ENCODE data around the gene C3orf49. TPM values are rescaled to one million over a fixed set of nuclear protein-coding genes. Genes with fewer than 3 reads are reported as not detected.

Gene C3orf49
- total RNA-seq, 1 donor from 2014 or later = not detected

- Histone ChIP-seq H3K36me3 (ENCODE audit: control insufficient read depth in 3 of 3, insufficient read depth in 3 of 3, low read length in 3 of 3) (no peaks in the 10 kb centered on the region), H3K9me3 (ENCODE audit: control insufficient read depth in 3 of 3, low read length in 3 of 3) (no peaks in the 10 kb centered on the region), H3K4me3 (ENCODE audit: low read length in 3 of 3) (no peak overlapping the region)
These were observed 26.1 kb downstream of the C3orf49 start for GRCh38 chr3:63845215-63845614.

GRCh38 chr3:63847718-63848450 lies 28.8 kb downstream of the C3orf49 start:
- Histone ChIP-seq H3K36me3 (ENCODE audit: control insufficient read depth in 3 of 3, insufficient read depth in 3 of 3, low read length in 3 of 3) (no peaks in the 10 kb centered on the region), H3K4me3 (ENCODE audit: low read length in 3 of 3) (no peak overlapping the region), H3K27me3 (ENCODE audit: control insufficient read depth in 3 of 3, insufficient read depth in 3 of 3, low read length in 3 of 3) (no peaks in the 10 kb centered on the region), H3K4me1 (ENCODE audit: control insufficient read depth in 3 of 3, insufficient read depth in 3 of 3, low read length in 3 of 3) (no peaks in the 10 kb centered on the region), H3K9me3 (ENCODE audit: control insufficient read depth in 3 of 3, low read length in 3 of 3) (no peaks in the 10 kb centered on the region), H3K27ac (ENCODE audit: low read depth, low read length) (no peak overlapping the region), H3K9ac (ENCODE audit: low read depth in 1 of 3, low read length in 3 of 3) (no peak overlapping the region)

More at GRCh38 chr3:63845215-63845614, 26.1 kb downstream of the C3orf49 start:
- Histone ChIP-seq H3K27ac (ENCODE audit: low read depth, low read length) (peak overlapping the region; percentile 33), H3K4me1 (ENCODE audit: control insufficient read depth in 3 of 3, insufficient read depth in 3 of 3, low read length in 3 of 3) (no peaks in the 10 kb centered on the region), H3K9ac (ENCODE audit: low read depth in 1 of 3, low read length in 3 of 3) (no peak overlapping the region), H3K27me3 (ENCODE audit: control insufficient read depth in 3 of 3, insufficient read depth in 3 of 3, low read length in 3 of 3) (no peaks in the 10 kb centered on the region)

- Histone ChIP-seq H3K4me1 (ENCODE audit: control insufficient read depth in 3 of 3, insufficient read depth in 3 of 3, low read length in 3 of 3) (no peaks in the 10 kb centered on the region), H3K36me3 (ENCODE audit: control insufficient read depth in 3 of 3, insufficient read depth in 3 of 3, low read length in 3 of 3) (no peaks in the 10 kb centered on the region), H3K9me3 (ENCODE audit: control insufficient read depth in 3 of 3, low read length in 3 of 3) (no peaks in the 10 kb centered on the region), H3K27me3 (ENCODE audit: control insufficient read depth in 3 of 3, insufficient read depth in 3 of 3, low read length in 3 of 3) (no peaks in the 10 kb centered on the region), H3K27ac (ENCODE audit: low read depth, low read length) (no peak overlapping the region), H3K9ac (ENCODE audit: low read depth in 1 of 3, low read length in 3 of 3) (no peak overlapping the region), H3K4me3 (ENCODE audit: low read length in 3 of 3) (no peak overlapping the region)
These were observed 30.1 kb downstream of the C3orf49 start for GRCh38 chr3:63849175-63849574.

- Histone ChIP-seq H3K9me3 (ENCODE audit: control insufficient read depth in 3 of 3, low read length in 3 of 3) (no peaks in the 10 kb centered on the region), H3K4me1 (ENCODE audit: control insufficient read depth in 3 of 3, insufficient read depth in 3 of 3, low read length in 3 of 3) (no peaks in the 10 kb centered on the region), H3K4me3 (ENCODE audit: low read length in 3 of 3) (no peak overlapping the region), H3K36me3 (ENCODE audit: control insufficient read depth in 3 of 3, insufficient read depth in 3 of 3, low read length in 3 of 3) (no peaks in the 10 kb centered on the region), H3K9ac (ENCODE audit: low read depth in 1 of 3, low read length in 3 of 3) (no peak overlapping the region), H3K27me3 (ENCODE audit: control insufficient read depth in 3 of 3, insufficient read depth in 3 of 3, low read length in 3 of 3) (no peaks in the 10 kb centered on the region), H3K27ac (ENCODE audit: low read depth, low read length) (no peak overlapping the region)
These were observed 32.2 kb downstream of the C3orf49 start for GRCh38 chr3:63851287-63851686.

GRCh38 chr3:63853106-63853505 lies 34.0 kb downstream of the C3orf49 start:
- H3K27ac ChIP-seq (ENCODE audit: low read depth, low read length) = no peak overlapping the region
- no peaks in the 10 kb centered on the region for H3K27me3 ChIP-seq (ENCODE audit: control insufficient read depth in 3 of 3, insufficient read depth in 3 of 3, low read length in 3 of 3)
- no peak overlapping the region for H3K9ac ChIP-seq (ENCODE audit: low read depth in 1 of 3, low read length in 3 of 3)
- no peaks in the 10 kb centered on the region for H3K4me1 ChIP-seq (ENCODE audit: control insufficient read depth in 3 of 3, insufficient read depth in 3 of 3, low read length in 3 of 3)
- no peak overlapping the region for H3K4me3 ChIP-seq (ENCODE audit: low read length in 3 of 3)
- no peaks in the 10 kb centered on the region for H3K36me3 ChIP-seq (ENCODE audit: control insufficient read depth in 3 of 3, insufficient read depth in 3 of 3, low read length in 3 of 3)
- no peaks in the 10 kb centered on the region for H3K9me3 ChIP-seq (ENCODE audit: control insufficient read depth in 3 of 3, low read length in 3 of 3)

GRCh38 chr3:63855333-63855940 lies 36.3 kb downstream of the C3orf49 start:
- H3K4me1 ChIP-seq (ENCODE audit: control insufficient read depth in 3 of 3, insufficient read depth in 3 of 3, low read length in 3 of 3) = peaks cover 0 to 4% (median 0%) of the 10 kb centered on the region in 3 donors
- H3K4me3 ChIP-seq (ENCODE audit: low read length in 3 of 3) = no peak overlapping the region
- no peak overlapping the region for H3K27ac ChIP-seq (ENCODE audit: low read depth, low read length)
- H3K36me3 ChIP-seq (ENCODE audit: control insufficient read depth in 3 of 3, insufficient read depth in 3 of 3, low read length in 3 of 3) = no peaks in the 10 kb centered on the region
- H3K27me3 ChIP-seq (ENCODE audit: control insufficient read depth in 3 of 3, insufficient read depth in 3 of 3, low read length in 3 of 3) = no peaks in the 10 kb centered on the region
- no peak overlapping the region for H3K9ac ChIP-seq (ENCODE audit: low read depth in 1 of 3, low read length in 3 of 3)
- no peaks in the 10 kb centered on the region for H3K9me3 ChIP-seq (ENCODE audit: control insufficient read depth in 3 of 3, low read length in 3 of 3)

GRCh38 chr3:63857311-63857710 lies 38.2 kb downstream of the C3orf49 start:
- H3K4me1 ChIP-seq (ENCODE audit: control insufficient read depth in 3 of 3, insufficient read depth in 3 of 3, low read length in 3 of 3) = peaks cover 0 to 17% (median 0%) of the 10 kb centered on the region in 3 donors
- no peak overlapping the region for H3K9ac ChIP-seq (ENCODE audit: low read depth in 1 of 3, low read length in 3 of 3)
- H3K27me3 ChIP-seq (ENCODE audit: control insufficient read depth in 3 of 3, insufficient read depth in 3 of 3, low read length in 3 of 3) = no peaks in the 10 kb centered on the region
- no peaks in the 10 kb centered on the region for H3K9me3 ChIP-seq (ENCODE audit: control insufficient read depth in 3 of 3, low read length in 3 of 3)
- no peak overlapping the region for H3K27ac ChIP-seq (ENCODE audit: low read depth, low read length)
- no peak overlapping the region for H3K4me3 ChIP-seq (ENCODE audit: low read length in 3 of 3)
- H3K36me3 ChIP-seq (ENCODE audit: control insufficient read depth in 3 of 3, insufficient read depth in 3 of 3, low read length in 3 of 3) = no peaks in the 10 kb centered on the region

GRCh38 chr3:63860776-63861175 lies 41.7 kb downstream of the C3orf49 start:
- peaks cover 5 to 30% (median 12%) of the 10 kb centered on the region in 3 donors for H3K4me1 ChIP-seq (ENCODE audit: control insufficient read depth in 3 of 3, insufficient read depth in 3 of 3, low read length in 3 of 3)
- no peaks in the 10 kb centered on the region for H3K36me3 ChIP-seq (ENCODE audit: control insufficient read depth in 3 of 3, insufficient read depth in 3 of 3, low read length in 3 of 3)
- no peaks in the 10 kb centered on the region for H3K9me3 ChIP-seq (ENCODE audit: control insufficient read depth in 3 of 3, low read length in 3 of 3)
- H3K27me3 ChIP-seq (ENCODE audit: control insufficient read depth in 3 of 3, insufficient read depth in 3 of 3, low read length in 3 of 3) = no peaks in the 10 kb centered on the region
- no peak overlapping the region for H3K27ac ChIP-seq (ENCODE audit: low read depth, low read length)
- H3K9ac ChIP-seq (ENCODE audit: low read depth in 1 of 3, low read length in 3 of 3) = peak overlapping the region in 1 of 3 donors; percentile 26
- H3K4me3 ChIP-seq (ENCODE audit: low read length in 3 of 3) = no peak overlapping the region

- Histone ChIP-seq H3K4me3 (ENCODE audit: low read length in 3 of 3) (no peak overlapping the region), H3K9me3 (ENCODE audit: control insufficient read depth in 3 of 3, low read length in 3 of 3) (no peaks in the 10 kb centered on the region), H3K4me1 (ENCODE audit: control insufficient read depth in 3 of 3, insufficient read depth in 3 of 3, low read length in 3 of 3) (peaks cover 5 to 30% (median 12%) of the 10 kb centered on the region in 3 donors), H3K27ac (ENCODE audit: low read depth, low read length) (no peak overlapping the region), H3K9ac (ENCODE audit: low read depth in 1 of 3, low read length in 3 of 3) (no peak overlapping the region), H3K27me3 (ENCODE audit: control insufficient read depth in 3 of 3, insufficient read depth in 3 of 3, low read length in 3 of 3) (no peaks in the 10 kb centered on the region), H3K36me3 (ENCODE audit: control insufficient read depth in 3 of 3, insufficient read depth in 3 of 3, low read length in 3 of 3) (no peaks in the 10 kb centered on the region)
These were observed 42.2 kb downstream of the C3orf49 start for GRCh38 chr3:63861306-63861705.

- Histone ChIP-seq H3K9ac (ENCODE audit: low read depth in 1 of 3, low read length in 3 of 3) (peak overlapping the region; percentile 87 to 97 (median 92)), H3K27me3 (ENCODE audit: control insufficient read depth in 3 of 3, insufficient read depth in 3 of 3, low read length in 3 of 3) (no peaks in the 10 kb centered on the region), H3K36me3 (ENCODE audit: control insufficient read depth in 3 of 3, insufficient read depth in 3 of 3, low read length in 3 of 3) (no peaks in the 10 kb centered on the region), H3K4me1 (ENCODE audit: control insufficient read depth in 3 of 3, insufficient read depth in 3 of 3, low read length in 3 of 3) (peaks cover 5 to 30% (median 12%) of the 10 kb centered on the region in 3 donors), H3K9me3 (ENCODE audit: control insufficient read depth in 3 of 3, low read length in 3 of 3) (no peaks in the 10 kb centered on the region), H3K4me3 (ENCODE audit: low read length in 3 of 3) (peak overlapping the region; percentile 80 to 91 (median 87)), H3K27ac (ENCODE audit: low read depth, low read length) (peak overlapping the region; percentile 89)
These were observed 43.7 kb downstream of the C3orf49 start for GRCh38 chr3:63862804-63863149.
